H1 (cell line): ENCODE measurements around the gene KRT72. TPM values are rescaled to one million over a fixed set of nuclear protein-coding genes. Genes with fewer than 3 reads are reported as not detected.

Source experiments
- CTCF ChIA-PET: fragments of 300-600 bp; sonication (Branson Sonifier 250); formaldehyde crosslinking; loops from one replicate; lab custom pipeline; 2021; ENCODE audit not compliant: partially characterized antibody; lab: Charles Lee
- POLR2A ChIA-PET: fragments of 300-600 bp; sonication (Branson Sonifier 250); formaldehyde crosslinking; loops from one replicate; lab custom pipeline; 2021; ENCODE audit warnings: inconsistent platforms; ENCODE audit not compliant: partially characterized antibody; lab: Charles Lee
- DNase-seq, 2 experiments: peaks; one replicate each; pipeline versions ENCODE4 v3.0.0 to v3.0.0-alpha.2; 2010 to 2022; ENCODE audit warnings: low spot score in 2 of 2, low read depth in 1 of 2, mixed read lengths in 1 of 2
- FAIRE-seq: peaks from 2 replicates; lab custom pipeline; 2011; peaks lifted over from hg19 to GRCh38; lab: Jason Lieb, UNC
- H2AFZ ChIP-seq: 2 replicates; pipeline ENCODE4 v1.8.1; 2012; ENCODE audit warnings: low read length, inconsistent platforms
- H2AK5ac ChIP-seq: 2 replicates; pipeline ENCODE4 v1.6.1; 2013; ENCODE audit warnings: low read depth, low read length
- H2BK120ac ChIP-seq: replicated peaks from 2 replicates; pipeline ENCODE3; 2013; ENCODE audit warnings: low read depth, low read length, inconsistent platforms
- H2BK12ac ChIP-seq: 2 replicates; pipeline ENCODE4 v1.6.1; 2013; ENCODE audit warnings: low read depth, low read length
- H2BK15ac ChIP-seq: 2 replicates; pipeline ENCODE4 v1.6.1; 2013; ENCODE audit warnings: low read length
- H2BK20ac ChIP-seq: 2 replicates; pipeline ENCODE4 v1.6.1; 2013; ENCODE audit warnings: low read length
- H2BK5ac ChIP-seq: 2 replicates; pipeline ENCODE4 v1.6.1; 2013; ENCODE audit warnings: low read depth, low read length
- H3K14ac ChIP-seq: 2 replicates; pipeline ENCODE4 v1.6.1; 2013; ENCODE audit warnings: inconsistent platforms; ENCODE audit not compliant: insufficient read length
- H3K18ac ChIP-seq: 2 replicates; pipeline ENCODE4 v1.6.1; 2013; ENCODE audit warnings: low read length; ENCODE audit errors: extremely low read depth
- H3K23ac ChIP-seq: 2 replicates; pipeline ENCODE4 v1.6.1; 2013; ENCODE audit warnings: inconsistent platforms; ENCODE audit not compliant: insufficient read length
- H3K23me2 ChIP-seq: 2 replicates; pipeline ENCODE4 v1.6.1; 2013; ENCODE audit warnings: low read depth, low read length
- H3K27ac ChIP-seq: 2 replicates; pipeline ENCODE4 v1.6.1; 2011; ENCODE audit warnings: low read depth, low read length, inconsistent platforms
- H3K27me3 ChIP-seq, 4 experiments: replicated peaks in 1 of 4; 1 replicate in 1 of 4; 2 replicates in 3 of 4; pipeline versions ENCODE4 v1.6.1 to v1.8.1; 2011 to 2013; ENCODE audit warnings: low read length in 3 of 4, mild to moderate bottlenecking in 3 of 4, inconsistent platforms in 2 of 4, mixed read lengths in 2 of 4, moderate library complexity in 1 of 4; ENCODE audit not compliant: control insufficient read depth in 3 of 4, insufficient read depth in 3 of 4; ENCODE audit errors: extremely low read depth in 1 of 4
- H3K36me3 ChIP-seq, 4 experiments: 2 replicates each; pipeline versions ENCODE4 v1.6.1 to v1.8.1; 2011 to 2013; ENCODE audit warnings: mild to moderate bottlenecking in 4 of 4, low read length in 3 of 4, moderate library complexity in 2 of 4, control low read depth in 1 of 4, inconsistent platforms in 1 of 4; ENCODE audit not compliant: insufficient read depth in 4 of 4, control insufficient read depth in 2 of 4
- H3K4ac ChIP-seq: replicated peaks from 2 replicates; pipeline ENCODE3; 2013; ENCODE audit warnings: low read length, low read depth, mixed read lengths, inconsistent platforms; ENCODE audit not compliant: insufficient read length
- H3K4me1 ChIP-seq, 4 experiments: replicated peaks in 1 of 4; 1 replicate in 1 of 4; 2 replicates in 3 of 4; pipeline versions ENCODE4 v1.6.1 to v1.8.1; 2011 to 2013; ENCODE audit warnings: low read length in 3 of 4, inconsistent platforms in 2 of 4, mixed read lengths in 1 of 4; ENCODE audit not compliant: insufficient read depth in 4 of 4, control insufficient read depth in 3 of 4
- H3K4me2 ChIP-seq, 2 experiments: 2 replicates each; pipeline versions ENCODE4 v1.6.1 to v1.8.1; 2011 to 2013; ENCODE audit warnings: low read depth in 2 of 2, low read length in 2 of 2, control low read depth in 1 of 2, inconsistent platforms in 1 of 2, mild to moderate bottlenecking in 1 of 2; ENCODE audit not compliant: insufficient read depth in 1 of 2
- H3K4me3 ChIP-seq, 4 experiments: fragments of 200-600, 300-600 bp in 1 of 4; sonication (generic), shearing (Covaris generic), sonication (Bioruptor Twin) in 1 of 4; 2 replicates each; pipeline versions ENCODE4 v1.5.1 to v1.8.1; 2011 to 2016; ENCODE audit warnings: low read length in 4 of 4, low read depth in 3 of 4, control low read depth in 2 of 4, inconsistent platforms in 2 of 4, mild to moderate bottlenecking in 2 of 4, mixed read lengths in 1 of 4, moderate library complexity in 1 of 4; ENCODE audit not compliant: insufficient read depth in 2 of 4; ENCODE audit errors: extremely low read depth in 1 of 4
- H3K56ac ChIP-seq: replicated peaks from 2 replicates; pipeline ENCODE3; 2013; ENCODE audit warnings: low read depth, mild to moderate bottlenecking, mixed read lengths, low read length, inconsistent platforms; ENCODE audit not compliant: insufficient read length
- H3K79me1 ChIP-seq: 2 replicates; pipeline ENCODE4 v1.6.1; 2013; ENCODE audit warnings: low read depth, low read length, control low read depth
- H3K79me2 ChIP-seq, 2 experiments: 2 replicates each; pipeline versions ENCODE4 v1.6.1 to v1.8.1; 2012 to 2013; ENCODE audit warnings: low read length in 2 of 2, mild to moderate bottlenecking in 2 of 2, inconsistent platforms in 1 of 2; ENCODE audit not compliant: insufficient read depth in 2 of 2, control insufficient read depth in 1 of 2
- H3K9ac ChIP-seq, 4 experiments: replicated peaks in 1 of 4; 1 replicate in 1 of 4; 2 replicates in 3 of 4; pipeline versions ENCODE4 v1.6.1 to v1.8.1; 2011 to 2013; ENCODE audit warnings: low read depth in 3 of 4, low read length in 3 of 4, control low read depth in 2 of 4, mild to moderate bottlenecking in 2 of 4, moderate library complexity in 2 of 4, inconsistent platforms in 1 of 4; ENCODE audit errors: extremely low read depth in 1 of 4
- H3K9me3 ChIP-seq, 2 experiments: 2 replicates each; pipeline versions ENCODE4 v1.6.1 to v1.8.1; 2012 to 2013; ENCODE audit warnings: mild to moderate bottlenecking in 2 of 2, moderate library complexity in 2 of 2, control low read depth in 1 of 2, inconsistent platforms in 1 of 2, low read depth in 1 of 2, low read length in 1 of 2, mixed read lengths in 1 of 2; ENCODE audit not compliant: insufficient read depth in 2 of 2
- H4K20me1 ChIP-seq, 2 experiments: replicated peaks in 1 of 2; 2 replicates each; pipeline versions ENCODE3 to v1.8.1; 2011 to 2013; ENCODE audit warnings: inconsistent platforms in 2 of 2, low read length in 2 of 2, mild to moderate bottlenecking in 1 of 2; ENCODE audit not compliant: insufficient read depth in 2 of 2, control insufficient read depth in 1 of 2
- H4K5ac ChIP-seq: 2 replicates; pipeline ENCODE4 v1.6.1; 2013; ENCODE audit warnings: low read length, low read depth, mixed read lengths, inconsistent platforms; ENCODE audit not compliant: insufficient read length
- H4K8ac ChIP-seq: 2 replicates; pipeline ENCODE4 v1.8.0; 2013; ENCODE audit warnings: mild to moderate bottlenecking, moderate library complexity, low read length, inconsistent platforms; ENCODE audit not compliant: insufficient read depth; ENCODE audit errors: extremely low read depth
- H4K91ac ChIP-seq: replicated peaks from 2 replicates; pipeline ENCODE3; 2013; ENCODE audit warnings: low read length, mixed read lengths, inconsistent platforms; ENCODE audit not compliant: insufficient read length
- BRCA1 ChIP-seq: IDR thresholded peaks from 2 replicates; pipeline ENCODE4 v1.6.1; 2012; ENCODE audit warnings: low read depth, low read length, improper control_type of control experiment
- CBX5 ChIP-seq: fragments of 300-800, 300-1000 bp; sonication (generic); IDR thresholded peaks from 2 replicates; pipeline ENCODE4 v1.7.1; 2016; ENCODE audit warnings: antibody characterized with exemption, low read length, low read depth
- CHD2 ChIP-seq: IDR thresholded peaks from 2 replicates; pipeline ENCODE4 v1.6.1; 2012; ENCODE audit warnings: low read length, improper control_type of control experiment
- CTBP2 ChIP-seq: IDR thresholded peaks from 2 replicates; pipeline ENCODE4 v1.7.0; 2011; ENCODE audit warnings: borderline replicate concordance, mild to moderate bottlenecking, moderate library complexity, mixed read lengths, low read length; ENCODE audit not compliant: insufficient read depth, insufficient read length
- HDAC6 ChIP-seq: IDR thresholded peaks from one replicate; pipeline ENCODE4 v1.7.1; 2012; ENCODE audit warnings: low read depth, mild to moderate bottlenecking, inconsistent platforms, low read length, moderate library complexity
- JUN ChIP-seq: IDR thresholded peaks from 2 replicates; pipeline ENCODE4 v1.6.1; 2011; ENCODE audit warnings: low read depth, mild to moderate bottlenecking, improper control_type of control experiment, low read length
- RBBP5 ChIP-seq: IDR thresholded peaks from 2 replicates; pipeline ENCODE4 v1.7.1; 2012; ENCODE audit warnings: low read depth, mild to moderate bottlenecking, inconsistent platforms, low read length, moderate library complexity, borderline replicate concordance
- SRF ChIP-seq: IDR thresholded peaks from 2 replicates; pipeline ENCODE4 v1.6.1; 2011; ENCODE audit warnings: mild to moderate bottlenecking, low read depth, low read length, moderate library complexity
- TAF1 ChIP-seq: IDR thresholded peaks from 2 replicates; pipeline ENCODE4 v1.6.1; 2011; ENCODE audit warnings: mild to moderate bottlenecking, low read depth, low read length
- USF2 ChIP-seq: IDR thresholded peaks from 2 replicates; pipeline ENCODE4 v1.6.1; 2011; ENCODE audit warnings: low read length, improper control_type of control experiment
- ZNF274 ChIP-seq: IDR thresholded peaks from 2 replicates; pipeline ENCODE4 v1.7.0; 2012; ENCODE audit warnings: low read length, borderline replicate concordance; ENCODE audit errors: extremely low read depth
- WGBS, 2 experiments: shearing (Covaris generic) in 1 of 2; methylation state at CpG; one replicate each; pipeline versions ENCODE4 v1.1.6 to v1.1.7; 2013 to 2015; ENCODE audit warnings: low lambda C conversion rate in 2 of 2, mixed read lengths in 2 of 2, inconsistent platforms in 1 of 2, low coverage in 1 of 2, missing lambda C conversion rate in 1 of 2; ENCODE audit not compliant: insufficient replicate concordance in 2 of 2, insufficient coverage in 1 of 2, insufficient read length in 1 of 2; ENCODE audit errors: extremely low coverage in 1 of 2, missing lambda C conversion rate in 1 of 2; 5-methylcytosine and 5-hydroxymethylcytosine counted together
- polyA plus RNA-seq, 7 experiments: library from polyadenylated mRNA; depleted of rRNA in 3 of 7; stranded (reverse) in 5 of 7; unstranded in 2 of 7; fragments of >200 nt in 5 of 7; fragments of 200-250 nt in 2 of 7; gene quantifications; 1 replicate in 5 of 7; 2 replicates in 1 of 7; 4 replicates in 1 of 7; pipeline versions ENCODE4 v1.2.1 to v1.2.3, GENCODE V29; 2011 to 2013; ENCODE audit warnings: missing spikeins in 2 of 7, mixed read lengths in 2 of 7
- total RNA-seq: library from RNA; stranded (reverse); fragmentation: NEBNext Ultra II Directional; extraction: Animal tissue kit (Norgen Biotek cat#: 25700); gene quantifications from 2 replicates; pipeline ENCODE4 v1.2.1, GENCODE V29; 2021

KRT72 gene
- total and polyA plus RNA-seq, 2 of the 8 experiments (the other 6 are each of a cell fraction or from before 2014, with no cell fraction given), result not detected

- no peak for DNase-seq
- H3K36me3 ChIP-seq, result no peaks in the 10 kb centered on the region
- POLR2A ChIA-PET, result no interaction called here
- TF ChIP-seq CHD2 (no peak), CBX5 (no peak), SRF (no peak), CTBP2 (no peak), RBBP5 (no peak), TAF1 (no peak), USF2 (no peak), ZNF274 (no peak), BRCA1 (no peak), JUN (no peak), HDAC6 (no peak)
These were observed 31.4 kb upstream of the KRT72 start for GRCh38 chr12:52632656-52633055.

More at GRCh38 chr12:52632656-52633055, 31.4 kb upstream of the KRT72 start:
- FAIRE-seq, result no peak
- WGBS, 2 experiments, result 78% methylated on average over 4 of the region's 4 CpGs; no CpG with 5 or more reads in 1 of the 2 experiments
- no peak overlapping the region for H3K4me3 ChIP-seq
- H2BK5ac ChIP-seq, result no peak overlapping the region
- no peaks in the 10 kb centered on the region for H4K20me1 ChIP-seq
- CTCF ChIA-PET, result interaction anchor here (1.0 to 2.5 kb wide), 3 partner anchors 10 to 57 kb away, joined by 3 to 8 read pairs (median 3); no protein-coding TSS in a partner anchor
- no peak overlapping the region for H4K91ac ChIP-seq
- H3K14ac ChIP-seq, result no peak overlapping the region
- no peak overlapping the region for H3K56ac ChIP-seq
- H2BK120ac ChIP-seq, result no peak overlapping the region
- no peaks in the 10 kb centered on the region; a peak in 1 of 7 replicates for H3K27me3 ChIP-seq
- H2BK15ac ChIP-seq, result no peak overlapping the region
- H2BK12ac ChIP-seq, result no peak overlapping the region
- H4K5ac ChIP-seq, result no peak overlapping the region
- no peak overlapping the region for H4K8ac ChIP-seq
- no peaks in the 10 kb centered on the region for H3K79me2 ChIP-seq
- H3K9ac ChIP-seq, result no peak overlapping the region
- H3K23me2 ChIP-seq, result no peaks in the 10 kb centered on the region
- H2AFZ ChIP-seq, result no peak overlapping the region
- no peak overlapping the region for H2BK20ac ChIP-seq
- H3K9me3 ChIP-seq, result no peaks in the 10 kb centered on the region
- H3K4me1 ChIP-seq, result no peaks in the 10 kb centered on the region
- H3K27ac ChIP-seq, result no peak overlapping the region
- no peaks in the 10 kb centered on the region for H3K79me1 ChIP-seq
- H3K4me2 ChIP-seq, result no peak overlapping the region
- no peak overlapping the region for H3K18ac ChIP-seq
- no peak overlapping the region for H3K4ac ChIP-seq
- no peak overlapping the region for H3K23ac ChIP-seq
- H2AK5ac ChIP-seq, result no peak overlapping the region
